GM12865 (cell line): ENCODE results near the gene SPEF2.
A peak's percentile ranks its signal among the peaks of the same experiment; 100 is the strongest.

Experiments
- DNase-seq: peaks from one replicate; pipeline ENCODE4 v3.0.0; 2010; ENCODE audit warnings: low read depth
- H3K4me3 ChIP-seq: 2 replicates; pipeline ENCODE4 v1.5.1; 2011; ENCODE audit warnings: mild to moderate bottlenecking, low read depth, low read length, control low read depth
- CTCF ChIP-seq: IDR thresholded peaks from 2 replicates; pipeline ENCODE4 v1.5.1; 2011; ENCODE audit warnings: low read length, control low read depth, low read depth, inconsistent platforms; ENCODE audit not compliant: insufficient read depth; ENCODE audit errors: missing control alignments

SPEF2 gene

GRCh38 chr5:35794684-35795375 is 177.2 kb downstream of the SPEF2 start:
- DNase-seq = no peak
- no peak overlapping the region for H3K4me3 ChIP-seq
- TF ChIP-seq CTCF = no peak

GRCh38 chr5:35799181-35799580 is 181.5 kb downstream of the SPEF2 start:
- TF ChIP-seq CTCF = no peak
- DNase-seq = no peak
- H3K4me3 ChIP-seq = no peak overlapping the region

- no peak for DNase-seq
- H3K4me3 ChIP-seq = no peak overlapping the region
- no peak for TF ChIP-seq CTCF
Observed at GRCh38 chr5:35799753-35800152, 182.1 kb downstream of the SPEF2 start.

GRCh38 chr5:35803191-35803651 is 185.6 kb downstream of the SPEF2 start:
- H3K4me3 ChIP-seq = no peak overlapping the region
- DNase-seq = peak; percentile 42

GRCh38 chr5:35804201-35804653 is 186.6 kb downstream of the SPEF2 start:
- DNase-seq = no peak
- TF ChIP-seq CTCF = no peak

More at GRCh38 chr5:35803191-35803651, 185.6 kb downstream of the SPEF2 start:
- no peak for TF ChIP-seq CTCF

GRCh38 chr5:35804841-35805240 is 187.2 kb downstream of the SPEF2 start:
- TF ChIP-seq CTCF = no peak
- H3K4me3 ChIP-seq = no peak overlapping the region
- DNase-seq = no peak

More at GRCh38 chr5:35804201-35804653, 186.6 kb downstream of the SPEF2 start:
- H3K4me3 ChIP-seq = no peak overlapping the region

GRCh38 chr5:35810601-35811000 is 192.9 kb downstream of the SPEF2 start:
- TF ChIP-seq CTCF = no peak
- H3K4me3 ChIP-seq = no peak overlapping the region
- no peak for DNase-seq
